Midbrain (tissue), 1 donor: ENCODE data around the gene RAP1GAP.
"Not testable (repeated sequence)": the region's sequence is repeated elsewhere in the genome, so short reads cannot be mapped to it uniquely, and the experiment has no call there.

Experiments used
- DNase-seq: peaks from one replicate; lab custom pipeline; 2025; lab: John Stamatoyannopoulos, UW

The RAP1GAP gene

DNA sequence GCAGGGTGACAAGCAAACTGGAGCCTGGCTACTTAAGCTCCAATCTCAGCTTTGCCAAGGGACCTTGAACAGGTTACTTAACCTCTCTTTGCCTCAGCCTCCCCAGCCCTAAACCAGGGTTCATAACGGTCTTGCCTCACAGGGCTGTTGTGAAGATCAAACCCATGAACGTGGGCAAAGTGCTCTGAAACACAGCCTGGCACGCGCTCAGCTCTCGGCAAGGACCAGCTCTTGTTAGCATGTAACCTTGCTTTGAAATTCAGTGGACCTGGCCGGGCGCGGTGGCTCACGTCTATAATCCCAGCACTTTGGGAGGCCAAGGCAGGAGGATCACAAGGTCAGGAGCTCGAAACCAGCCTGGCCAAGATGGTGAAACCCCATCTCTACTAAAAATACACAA lies 24.8 kb downstream of the RAP1GAP start:
- DNase-seq, result no peak

DNA sequence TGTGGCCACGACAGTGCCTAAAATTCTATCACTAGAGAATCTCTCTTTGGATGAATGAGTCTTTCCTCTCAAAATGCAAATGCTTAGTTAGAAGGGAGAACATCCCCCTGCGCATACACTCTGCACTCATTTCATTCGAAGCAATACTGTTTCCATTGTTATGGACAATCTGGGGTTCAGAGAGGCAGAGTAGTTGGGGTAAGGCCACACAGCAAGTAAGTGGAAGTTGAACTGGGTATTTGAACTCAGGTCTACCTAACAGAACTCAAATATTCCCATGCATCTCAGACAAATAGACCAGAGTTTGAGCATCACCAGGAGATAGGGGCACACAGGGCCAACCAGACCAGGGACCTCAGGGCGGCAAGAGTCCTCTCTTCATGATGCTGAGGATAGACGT lies 25.5 kb downstream of the RAP1GAP start:
- no peak for DNase-seq

DNA sequence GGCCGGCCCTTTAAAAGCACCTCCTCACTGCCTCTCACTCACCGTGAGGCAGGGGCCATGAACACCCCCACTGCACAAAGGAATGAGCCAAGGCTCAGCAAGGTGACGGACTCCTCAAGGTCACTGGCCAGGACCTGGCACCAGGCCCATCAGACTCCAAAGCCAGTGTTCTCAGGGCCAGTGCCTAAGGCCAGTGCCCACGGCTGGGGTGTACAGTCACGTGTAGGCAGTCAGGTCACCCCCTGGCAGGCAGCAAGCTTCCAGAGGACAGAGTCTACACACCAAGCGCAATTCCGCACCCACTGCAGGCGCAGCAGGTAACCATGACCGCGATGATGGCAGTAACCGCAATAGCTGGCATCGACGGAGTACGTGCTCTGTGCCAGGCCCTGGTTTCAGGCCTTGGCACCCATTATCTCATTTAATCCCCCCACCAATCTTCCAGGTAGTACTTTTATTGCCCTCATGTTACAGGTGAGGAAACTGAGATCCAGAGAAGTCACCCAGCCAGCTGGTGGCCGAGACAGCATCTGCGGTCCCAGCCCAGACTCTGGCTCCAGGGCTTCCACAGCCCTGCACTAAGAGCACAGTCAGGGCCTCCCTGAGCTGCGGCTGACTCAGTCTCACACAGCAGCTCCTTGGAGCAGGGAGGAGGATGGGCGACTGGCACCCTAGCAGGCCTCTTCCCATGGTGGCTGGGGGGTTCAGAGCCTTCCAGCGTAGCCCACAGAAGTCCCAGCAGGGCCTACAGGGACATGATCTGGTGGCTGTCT lies 27.0 kb downstream of the RAP1GAP start:
- DNase-seq, result no peak

DNA sequence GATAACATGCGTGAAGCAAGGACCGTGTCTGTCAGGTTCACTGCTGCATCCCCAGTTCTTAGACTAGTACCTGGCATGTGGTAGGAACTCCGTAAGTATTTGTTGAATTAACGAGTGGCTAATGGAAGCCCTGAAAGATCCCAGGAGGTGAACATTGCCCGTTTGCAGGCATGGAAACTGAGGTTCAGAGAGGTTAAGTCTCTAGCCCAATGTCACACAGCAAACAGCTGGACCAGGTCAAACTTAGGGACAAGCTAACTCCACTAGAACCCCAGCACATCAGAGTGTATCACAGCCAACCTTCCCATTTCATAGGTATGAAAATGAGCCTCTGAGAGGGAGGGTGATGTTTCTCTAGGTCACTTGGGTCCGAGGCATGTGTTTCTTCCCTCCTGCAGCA lies 27.6 kb downstream of the RAP1GAP start:
- no peak for DNase-seq

DNA sequence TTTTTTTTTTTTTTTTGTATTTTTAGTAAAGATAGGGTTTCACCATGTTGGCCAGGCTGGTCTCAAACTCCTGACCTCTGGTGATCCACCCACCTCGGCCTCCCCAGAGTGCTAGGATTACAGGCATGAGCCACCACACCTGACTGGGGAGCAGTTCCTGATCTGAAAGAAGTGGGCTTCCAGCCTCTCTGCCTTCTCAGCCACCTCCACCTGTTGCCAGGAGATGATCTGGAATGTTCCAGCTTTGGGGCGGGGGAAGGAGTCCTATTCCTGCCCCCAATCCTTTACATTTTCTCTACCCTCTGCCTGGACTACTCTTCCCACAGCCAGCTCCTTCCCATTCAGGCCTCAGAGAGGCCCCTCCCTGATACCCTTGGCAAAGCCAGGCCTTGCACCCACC lies 28.1 kb downstream of the RAP1GAP start:
- no peak for DNase-seq

DNA sequence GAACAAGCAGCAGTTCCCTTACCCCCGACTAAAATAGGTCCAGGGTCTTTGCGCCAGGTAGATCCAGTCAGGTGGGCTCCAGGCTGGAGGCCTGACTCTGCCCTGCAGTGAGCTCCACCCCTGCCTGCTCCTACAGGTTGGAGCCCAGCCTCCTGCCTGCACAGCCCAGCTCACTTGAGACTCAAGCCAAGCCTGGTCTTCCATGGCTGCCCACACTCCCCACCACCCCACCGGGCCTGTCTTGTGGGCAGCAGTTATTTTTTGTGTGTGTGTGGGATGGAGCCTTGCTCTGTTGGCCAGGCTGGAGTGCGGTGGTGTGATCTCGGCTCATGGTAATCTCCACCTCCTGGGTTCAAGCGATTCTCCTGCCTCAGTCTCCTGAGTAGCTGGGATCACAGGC lies 28.5 kb downstream of the RAP1GAP start:
- no peak for DNase-seq

DNA sequence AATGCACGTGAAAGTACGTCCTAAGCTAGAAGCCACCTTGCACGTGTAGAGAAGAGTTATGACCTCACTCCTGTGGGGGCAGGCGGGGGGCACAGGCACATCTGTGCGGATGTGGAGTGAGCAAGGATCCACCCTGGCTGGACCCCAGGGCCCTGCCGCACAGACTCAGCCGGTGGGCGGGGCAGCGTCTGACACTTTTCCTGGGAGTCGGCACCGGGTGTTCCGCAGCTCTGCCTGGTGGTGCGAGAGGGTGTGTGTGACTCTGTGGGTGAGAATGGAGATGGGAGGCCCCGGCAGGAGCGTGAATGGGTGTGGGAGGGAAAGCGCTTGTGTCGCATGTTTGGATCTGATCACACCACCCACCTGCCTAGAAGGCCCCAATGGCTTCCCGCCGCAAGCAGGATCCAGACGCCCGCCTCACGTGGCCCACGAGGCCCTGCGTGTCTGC lies 29.5 kb downstream of the RAP1GAP start:
- DNase-seq, result no peak

- DNase-seq, result no peak
Observed at GRCh38 chr1:21638531-21639341, 30.4 kb downstream of the RAP1GAP start.

GRCh38 chr1:21637514-21637913 lies 31.6 kb downstream of the RAP1GAP start:
- DNase-seq, result no peak

GRCh38 chr1:21636029-21636428 lies 33.1 kb downstream of the RAP1GAP start:
- no peak for DNase-seq

DNA sequence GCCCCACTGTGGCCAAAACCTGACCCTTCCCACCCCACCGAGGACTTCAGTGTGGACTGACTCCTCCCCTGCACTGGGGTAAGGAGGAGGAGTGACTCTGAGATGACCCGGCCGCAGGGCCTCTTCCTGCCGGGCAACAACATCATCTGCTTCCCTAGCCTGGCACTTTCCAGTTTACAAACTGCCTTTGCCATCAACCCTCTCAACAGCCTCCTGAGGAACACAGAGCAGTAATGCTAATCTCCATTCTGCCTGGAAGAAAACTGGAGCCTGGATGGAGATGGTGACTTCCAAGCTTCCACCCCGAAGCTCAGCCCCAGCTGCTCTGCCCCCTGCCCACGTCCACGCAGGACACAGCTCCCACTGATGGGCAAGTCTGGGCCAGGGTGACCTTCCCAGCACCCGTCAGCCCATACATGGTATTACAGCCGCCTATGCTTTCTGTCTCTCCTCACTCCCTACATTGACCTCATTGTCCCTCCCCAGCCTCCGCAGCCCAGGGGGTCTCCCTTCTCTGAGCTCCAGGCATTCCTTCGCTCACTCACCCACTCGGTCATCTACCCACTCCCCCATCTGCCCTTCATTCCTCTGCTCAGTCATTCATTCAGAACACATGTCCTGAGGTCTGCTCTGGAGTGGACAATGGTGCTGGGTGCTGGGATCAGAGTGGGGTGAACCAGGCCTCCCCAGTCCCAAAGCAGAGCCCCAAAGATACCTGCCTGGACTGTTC lies 34.2 kb downstream of the RAP1GAP start:
- DNase-seq, result no peak

DNA sequence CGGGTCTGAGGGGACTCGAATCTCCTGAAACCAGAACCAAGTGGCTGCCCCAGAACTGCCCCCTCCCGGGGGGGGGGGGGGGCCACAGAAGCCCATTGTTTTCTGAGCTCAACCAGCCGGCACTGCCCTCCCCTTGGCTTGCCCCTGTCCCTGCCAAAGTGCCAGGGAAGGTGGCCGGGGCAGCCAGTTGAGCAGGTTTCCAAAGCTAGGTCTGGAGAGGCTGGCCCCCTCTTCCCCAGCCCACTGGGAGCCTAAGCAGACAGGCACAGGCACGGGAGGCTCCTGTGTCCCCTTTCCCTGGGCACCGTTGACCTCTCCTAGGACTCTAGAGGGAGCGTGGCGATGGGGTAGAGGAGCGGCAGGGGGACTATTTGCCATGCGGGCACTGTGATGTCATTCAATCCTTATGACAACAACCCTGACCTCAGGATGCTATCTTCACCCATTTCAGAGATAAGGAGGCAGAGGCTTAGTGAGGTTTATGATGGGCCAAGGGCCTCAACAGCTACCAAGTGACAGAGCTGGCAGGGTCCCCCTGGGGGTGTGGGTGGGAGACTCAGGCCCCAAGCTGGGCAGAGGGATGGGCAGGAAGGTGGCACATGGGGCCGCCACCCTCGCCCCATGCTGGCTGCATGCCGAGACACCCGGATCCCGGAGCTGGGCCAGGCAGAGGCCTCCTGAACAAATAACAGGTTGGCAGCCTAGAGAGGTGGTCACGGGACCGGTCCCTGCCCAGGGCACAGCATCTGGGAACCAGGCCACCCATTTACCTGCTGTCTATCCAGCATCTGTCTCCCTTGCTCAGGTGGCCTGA lies 35.0 kb downstream of the RAP1GAP start:
- no peak for DNase-seq

- DNase-seq, result no peak
Observed at GRCh38 chr1:21633141-21633755, 35.9 kb downstream of the RAP1GAP start.

- no peak for DNase-seq
Observed at GRCh38 chr1:21631944-21632887, 36.9 kb downstream of the RAP1GAP start.

DNA sequence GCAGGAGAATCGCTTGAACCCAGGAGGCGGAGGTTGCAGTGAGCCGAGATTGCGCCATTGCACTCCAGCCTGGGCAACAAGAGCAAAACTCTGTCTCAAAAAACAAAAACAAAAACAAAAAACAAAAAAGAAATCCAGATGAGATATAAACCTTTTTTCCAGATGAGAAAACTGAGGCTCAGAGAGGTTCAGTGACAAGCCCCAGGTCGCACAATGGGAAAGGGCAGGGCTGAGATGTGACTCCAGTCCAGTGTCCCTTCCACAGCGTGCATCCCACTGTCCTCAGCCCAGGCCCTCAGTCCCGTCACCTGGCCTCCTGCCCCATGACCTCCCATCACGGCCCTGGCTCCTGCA lies 37.6 kb downstream of the RAP1GAP start:
- not testable (repeated sequence) for DNase-seq

GRCh38 chr1:21630571-21631343 lies 38.4 kb downstream of the RAP1GAP start:
- no peak for DNase-seq

DNA sequence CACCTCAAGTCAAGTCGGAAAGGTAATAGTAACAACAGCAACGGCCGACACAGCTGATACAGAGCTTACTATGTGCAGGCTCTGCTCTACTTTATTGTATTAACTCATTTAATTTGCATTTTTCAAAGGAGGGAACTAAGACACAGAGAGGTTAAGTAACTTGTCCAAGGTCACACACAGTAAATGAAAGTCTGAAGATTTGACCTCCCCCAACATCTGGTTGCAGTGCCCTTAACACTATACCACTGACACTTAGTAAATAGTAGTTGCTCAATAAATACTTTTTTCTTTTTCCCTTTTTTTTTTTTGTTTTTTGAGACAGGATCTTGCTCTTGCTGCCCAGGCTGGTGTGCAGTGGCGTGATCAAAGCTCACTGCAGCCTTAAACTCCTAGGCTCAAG lies 39.2 kb downstream of the RAP1GAP start:
- DNase-seq, result no peak

- no peak for DNase-seq
Observed at GRCh38 chr1:21628798-21629393, 40.3 kb downstream of the RAP1GAP start.

- DNase-seq, result no peak
Observed at GRCh38 chr1:21626921-21627339, 42.2 kb downstream of the RAP1GAP start.
